GM13977 (cell line): ENCODE measurements around the gene NRAP.

Experiments used
- DNase-seq: peaks from one replicate; pipeline ENCODE4 v3.0.0; 2012; ENCODE audit warnings: low spot score
- CTCF ChIP-seq: IDR thresholded peaks from 2 replicates; pipeline ENCODE4 v1.5.1; 2012; ENCODE audit warnings: mild to moderate bottlenecking, control low read depth; ENCODE audit not compliant: insufficient read depth; ENCODE audit errors: extremely low read depth, missing control alignments
- in situ Hi-C: fragments of 300-500 bp; cut with MboI; formaldehyde crosslinking; loops from one replicate; pipeline ENCODE4 v1.12.0; 2022; ENCODE audit warnings: low sequenced_read_pairs, low pct_unique_long_range_greater_than_20kb, mixed read lengths, inconsistent platforms; ENCODE audit not compliant: unreplicated experiment

The NRAP gene

GRCh38 chr10:113547426-113547825 is 116.4 kb downstream of the NRAP start:
- in situ Hi-C loops: no loop called here
- DNase-seq: no peak
- no peak for TF ChIP-seq CTCF

DNA sequence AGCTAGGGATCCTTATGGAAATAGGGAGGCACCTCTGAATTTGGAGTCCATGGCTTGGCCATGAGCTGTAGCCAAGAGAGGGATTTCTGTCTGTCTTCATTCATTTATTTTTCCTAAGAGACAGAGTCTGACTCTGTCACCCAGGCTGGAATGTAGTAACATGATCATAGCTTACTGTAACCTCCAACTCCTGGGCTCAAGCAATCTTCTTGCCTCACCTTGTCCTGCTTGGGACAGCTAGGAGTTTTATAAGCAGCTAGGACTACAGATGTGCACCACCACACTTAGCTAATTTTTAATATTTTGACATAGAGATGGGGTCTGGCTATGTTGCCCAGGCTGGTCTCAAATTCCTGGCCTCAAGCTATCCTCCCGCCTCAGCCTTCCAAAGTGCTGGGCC is 119.4 kb downstream of the NRAP start:
- DNase-seq: no peak
- no peak for TF ChIP-seq CTCF
- in situ Hi-C loops: no loop called here

- in situ Hi-C loops: no loop called here
- TF ChIP-seq CTCF: no peak
- no peak for DNase-seq
These were observed 120.5 kb downstream of the NRAP start for GRCh38 chr10:113543107-113543955.

DNA sequence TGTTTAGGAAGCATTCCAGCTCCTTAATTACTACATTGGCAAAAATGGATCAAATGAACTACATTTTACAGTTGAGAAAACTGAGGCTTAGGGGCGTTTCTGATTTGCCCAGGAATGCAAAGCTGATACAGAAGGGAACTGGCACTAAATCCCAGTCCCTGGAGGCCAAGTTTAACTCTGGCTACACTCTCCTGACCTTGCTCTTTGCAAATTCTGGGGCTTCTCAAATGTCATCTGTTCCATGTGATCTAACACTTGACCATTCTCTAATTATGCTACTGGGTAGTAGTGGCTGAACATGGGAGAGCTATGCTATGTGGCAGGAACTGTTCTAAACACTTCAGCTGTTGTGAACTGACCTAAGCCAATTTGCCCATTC is 122.3 kb downstream of the NRAP start:
- TF ChIP-seq CTCF: no peak
- in situ Hi-C loops: no loop called here
- no peak for DNase-seq

DNA sequence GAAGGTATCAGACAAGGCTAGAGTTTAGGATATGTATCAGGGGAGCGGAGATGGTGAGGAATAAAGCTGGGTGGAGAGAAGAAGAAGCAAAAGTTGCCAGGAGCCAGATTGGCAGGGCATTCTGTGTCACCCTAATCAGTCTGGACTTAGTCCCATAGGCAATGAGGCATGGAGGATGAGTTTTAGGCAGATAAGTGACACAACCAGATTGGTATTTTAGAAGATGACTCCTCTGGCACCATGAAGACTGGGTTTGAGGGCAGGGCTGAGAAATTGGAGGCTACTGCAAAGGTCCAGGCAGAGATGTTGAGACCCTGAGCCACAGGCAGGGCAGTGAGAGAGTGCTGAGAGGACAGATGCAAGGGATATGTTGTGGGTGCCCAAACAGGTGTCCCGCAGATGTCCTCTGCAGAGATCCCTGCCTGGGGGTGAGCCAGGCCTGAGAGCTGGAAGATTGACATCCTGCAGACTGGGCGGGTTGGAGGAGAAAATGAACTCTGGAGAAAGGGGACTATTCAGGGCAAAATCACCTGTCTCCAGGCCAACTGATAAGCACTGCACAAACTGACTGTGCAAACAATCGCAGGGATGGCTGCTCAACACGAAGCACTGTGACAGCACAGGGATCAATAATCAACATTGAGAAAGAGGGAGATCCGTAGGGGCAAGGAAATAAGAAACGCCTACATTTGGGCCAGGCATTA is 122.8 kb downstream of the NRAP start:
- DNase-seq: no peak
- TF ChIP-seq CTCF: no peak
- in situ Hi-C loops: no loop called here

DNA sequence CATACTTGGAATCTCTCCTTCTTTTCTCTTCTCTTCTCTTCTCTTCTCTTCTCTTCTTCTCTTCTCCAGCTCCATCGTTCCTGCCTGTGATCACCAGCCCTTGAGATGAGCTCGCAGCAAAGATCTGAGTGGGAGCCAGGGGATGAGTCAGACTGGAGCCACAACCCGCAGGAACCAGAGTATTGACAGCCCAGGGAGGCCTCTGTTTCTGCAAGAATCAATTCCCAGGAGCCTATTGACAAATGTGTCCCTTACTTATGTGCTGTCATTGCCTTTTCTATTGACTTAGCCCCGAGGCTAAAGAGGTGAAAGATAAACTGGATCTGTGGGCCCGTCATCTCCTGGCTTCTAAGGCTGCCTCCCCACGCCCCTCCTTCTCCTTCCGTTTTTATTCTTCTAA is 124.1 kb downstream of the NRAP start:
- TF ChIP-seq CTCF: no peak
- in situ Hi-C loops: no loop called here
- DNase-seq: no peak
